Esophagus muscularis mucosa (tissue), 4 donors: Measurements from ENCODE around the gene CNTNAP2. TPM values are rescaled to one million over a fixed set of nuclear protein-coding genes. Genes with fewer than 3 reads are reported as not detected.

ENCODE experiments used
- DNase-seq: peaks from one replicate; pipeline ENCODE4 v3.0.0-alpha.2; 2017; ENCODE audit errors: extremely low spot score
- H3K27ac ChIP-seq, 4 donors: fragments of 200-600 bp; sonication (generic); replicated peaks in 1 of 4; 1 replicate in 3 of 4; 2 replicates in 1 of 4; pipeline ENCODE4 v1.5.1; 2016 to 2019; ENCODE audit warnings: mild to moderate bottlenecking in 1 of 4
- H3K27me3 ChIP-seq, 4 donors: fragments of 200-600 bp; sonication (generic); one replicate each; pipeline versions ENCODE4 v1.5.1 to v1.6.0; 2016 to 2019
- H3K36me3 ChIP-seq, 4 donors: fragments of 200-600 bp; sonication (generic); one replicate each; pipeline ENCODE4 v1.5.1; 2016 to 2019
- H3K4me1 ChIP-seq, 4 donors: fragments of 200-600 bp; sonication (generic); one replicate each; pipeline ENCODE4 v1.5.1; 2016 to 2019
- H3K4me3 ChIP-seq, 4 donors: fragments of 200-600 bp; sonication (generic); 1 replicate in 2 of 4; 2 replicates in 2 of 4; pipeline ENCODE4 v1.5.1; 2016 to 2019; ENCODE audit warnings: mild to moderate bottlenecking in 4 of 4, moderate library complexity in 1 of 4
- H3K9me3 ChIP-seq, 4 donors: fragments of 200-600 bp; sonication (generic); 1 replicate in 3 of 4; 2 replicates in 1 of 4; pipeline ENCODE4 v1.5.1; 2016 to 2019
- EP300 ChIP-seq: sonication (generic); formaldehyde crosslinking; IDR thresholded peaks from one replicate; pipeline ENCODE4 v1.6.1; 2017; ENCODE audit warnings: antibody characterized with exemption
- POLR2A ChIP-seq: fragments of 450-650 bp; IDR thresholded peaks from one replicate; pipeline ENCODE4 v1.6.1; 2017; ENCODE audit warnings: antibody characterized with exemption, moderate library complexity, mild to moderate bottlenecking, low read depth
- POLR2AphosphoS5 ChIP-seq, 2 donors: sonication (generic); formaldehyde crosslinking; IDR thresholded peaks; one replicate each; pipeline ENCODE4 v1.6.1; 2017; ENCODE audit warnings: antibody characterized with exemption in 2 of 2
- WGBS: methylation state at CpG from one replicate; pipeline ENCODE4 v1.1.5; 2018; 5-methylcytosine and 5-hydroxymethylcytosine counted together
- intact Hi-C: fragments of 100-400 bp; cut with DNase I; formaldehyde crosslinking; loops from one replicate; pipeline ENCODE4 v1.15.1; 2023
- total RNA-seq, 4 donors: library from RNA; depleted of rRNA; stranded (reverse); fragments of >200 nt; gene quantifications; one replicate each; pipeline versions ENCODE4 v1.1.0 to v1.2.1, GENCODE V29; 2016
- TF ChIP-seq, protein P1 (sequence below), 3 experiments: fragments of 200-600 bp in 2 of 3; fragments of 450-650 bp in 1 of 3; sonication (generic) in 2 of 3; IDR thresholded peaks; one replicate each; pipeline ENCODE4 v1.5.1; 2017 to 2019; ENCODE audit warnings: antibody characterized with exemption in 3 of 3, mild to moderate bottlenecking in 2 of 3, moderate library complexity in 1 of 3

CNTNAP2 gene
- total RNA-seq, 4 donors from 2014 or later = 1.2 to 2.9 (median 1.9) TPM

DNA sequence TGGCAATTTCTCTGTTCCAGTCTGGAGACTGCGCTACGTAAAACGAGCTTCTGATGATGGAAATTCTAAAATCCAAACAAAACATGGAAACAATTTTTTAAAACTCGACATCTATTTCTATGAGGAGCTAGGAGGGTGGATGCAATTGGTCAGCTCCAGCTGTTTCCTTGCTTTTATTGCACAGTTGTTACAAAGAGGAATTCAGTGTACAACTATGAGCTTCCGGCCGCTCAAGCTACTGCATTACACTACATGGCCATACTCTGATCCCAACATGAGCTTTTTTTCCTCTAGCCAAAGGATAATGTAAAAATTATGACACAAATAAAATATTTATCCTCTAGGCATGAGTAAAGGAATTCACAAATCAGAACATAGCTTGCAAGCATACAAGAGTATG lies 2070.9 kb downstream of the CNTNAP2 start:
- Histone ChIP-seq H3K4me1 (peaks cover 6 to 19% (median 13%) of the 10 kb centered on the region in 4 donors), H3K36me3 (no peaks in the 10 kb centered on the region), H3K27ac (no peak overlapping the region), H3K27me3 (no peaks in the 10 kb centered on the region), H3K9me3 (no peaks in the 10 kb centered on the region), H3K4me3 (no peak overlapping the region)
- intact Hi-C loops = no loop called here
- TF ChIP-seq, protein P1, sequence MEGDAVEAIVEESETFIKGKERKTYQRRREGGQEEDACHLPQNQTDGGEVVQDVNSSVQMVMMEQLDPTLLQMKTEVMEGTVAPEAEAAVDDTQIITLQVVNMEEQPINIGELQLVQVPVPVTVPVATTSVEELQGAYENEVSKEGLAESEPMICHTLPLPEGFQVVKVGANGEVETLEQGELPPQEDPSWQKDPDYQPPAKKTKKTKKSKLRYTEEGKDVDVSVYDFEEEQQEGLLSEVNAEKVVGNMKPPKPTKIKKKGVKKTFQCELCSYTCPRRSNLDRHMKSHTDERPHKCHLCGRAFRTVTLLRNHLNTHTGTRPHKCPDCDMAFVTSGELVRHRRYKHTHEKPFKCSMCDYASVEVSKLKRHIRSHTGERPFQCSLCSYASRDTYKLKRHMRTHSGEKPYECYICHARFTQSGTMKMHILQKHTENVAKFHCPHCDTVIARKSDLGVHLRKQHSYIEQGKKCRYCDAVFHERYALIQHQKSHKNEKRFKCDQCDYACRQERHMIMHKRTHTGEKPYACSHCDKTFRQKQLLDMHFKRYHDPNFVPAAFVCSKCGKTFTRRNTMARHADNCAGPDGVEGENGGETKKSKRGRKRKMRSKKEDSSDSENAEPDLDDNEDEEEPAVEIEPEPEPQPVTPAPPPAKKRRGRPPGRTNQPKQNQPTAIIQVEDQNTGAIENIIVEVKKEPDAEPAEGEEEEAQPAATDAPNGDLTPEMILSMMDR (IDR thresholded peaks at IDR 0.05) = no peak
- TF ChIP-seq EP300 (no peak), POLR2AphosphoS5 (IDR thresholded peaks at IDR 0.05) (no peak), POLR2A (no peak)
- no peak for DNase-seq
- WGBS = 63% methylated on average over 6 of the region's 6 CpGs

DNA sequence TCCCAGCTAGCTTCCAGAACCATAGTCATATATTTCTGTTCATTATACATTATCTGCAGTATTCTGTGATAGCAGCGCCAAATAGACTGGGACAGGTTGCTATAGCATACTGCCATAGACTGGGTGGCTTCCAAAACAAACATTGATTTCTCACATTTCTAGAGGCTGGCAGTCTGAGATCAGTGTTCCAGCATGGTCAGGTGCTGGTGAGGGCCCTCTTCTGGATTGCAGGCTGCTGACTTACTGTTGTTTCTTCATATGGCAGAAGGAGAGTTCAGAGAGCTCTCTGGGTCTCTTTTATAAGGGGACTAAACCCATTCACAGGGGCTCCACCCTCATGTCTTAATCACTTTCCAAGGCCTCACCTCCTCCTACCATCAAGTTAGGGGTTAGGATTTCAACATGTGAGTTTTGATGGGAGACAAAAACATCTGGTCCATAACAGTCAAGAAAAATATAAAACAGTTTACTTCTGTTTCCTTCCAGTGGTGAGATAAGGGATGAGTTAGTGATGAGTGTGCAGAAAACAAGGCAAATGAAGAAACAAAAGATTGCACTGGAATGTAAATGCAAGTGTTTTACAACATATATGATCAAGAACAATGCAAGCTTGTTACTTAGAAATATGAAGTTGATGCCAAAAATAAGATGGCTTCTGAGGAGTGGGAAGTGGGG lies 2074.9 kb downstream of the CNTNAP2 start:
- WGBS = 100% methylated on average over 1 of the region's 1 CpG
- TF ChIP-seq, protein P1 (IDR thresholded peaks at IDR 0.05) = no peak
- TF ChIP-seq POLR2A = no peak
- TF ChIP-seq POLR2AphosphoS5 (IDR thresholded peaks at IDR 0.05) = no peak
- no peak for TF ChIP-seq EP300
- Histone ChIP-seq H3K9me3 (no peaks in the 10 kb centered on the region), H3K27me3 (no peaks in the 10 kb centered on the region), H3K27ac (no peak overlapping the region), H3K36me3 (no peaks in the 10 kb centered on the region), H3K4me1 (no peaks in the 10 kb centered on the region), H3K4me3 (no peak overlapping the region)
- DNase-seq = no peak
- intact Hi-C loops = no loop called here

DNA sequence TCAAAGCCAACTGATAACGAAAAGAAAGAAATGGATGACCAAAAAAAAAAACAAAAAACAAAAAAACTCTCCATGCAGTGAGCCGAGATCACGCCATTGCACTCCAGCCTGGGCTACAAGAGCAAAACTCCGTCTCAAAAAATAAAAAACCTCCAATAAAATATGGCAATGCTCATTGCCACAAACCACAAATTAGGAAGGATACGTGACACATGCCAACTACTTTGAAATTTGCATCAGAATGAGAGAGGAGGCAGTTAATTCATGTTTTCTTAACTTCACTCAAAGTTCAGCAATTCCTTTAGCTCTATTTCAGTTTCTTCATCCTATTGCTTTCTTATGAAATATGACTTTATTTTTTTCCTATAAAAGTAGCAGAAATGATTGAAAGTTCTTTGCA lies 2075.9 kb downstream of the CNTNAP2 start:
- Histone ChIP-seq H3K4me1 (no peaks in the 10 kb centered on the region), H3K9me3 (no peaks in the 10 kb centered on the region), H3K27ac (no peak overlapping the region), H3K27me3 (no peaks in the 10 kb centered on the region), H3K4me3 (no peak overlapping the region), H3K36me3 (no peaks in the 10 kb centered on the region)
- no peak for DNase-seq
- intact Hi-C loops = no loop called here
- WGBS = 82% methylated on average over 5 of the region's 5 CpGs
- no peak for TF ChIP-seq POLR2AphosphoS5 (IDR thresholded peaks at IDR 0.05)
- TF ChIP-seq, protein P1 (IDR thresholded peaks at IDR 0.05) = no peak
- no peak for TF ChIP-seq POLR2A
- TF ChIP-seq EP300 = no peak

DNA sequence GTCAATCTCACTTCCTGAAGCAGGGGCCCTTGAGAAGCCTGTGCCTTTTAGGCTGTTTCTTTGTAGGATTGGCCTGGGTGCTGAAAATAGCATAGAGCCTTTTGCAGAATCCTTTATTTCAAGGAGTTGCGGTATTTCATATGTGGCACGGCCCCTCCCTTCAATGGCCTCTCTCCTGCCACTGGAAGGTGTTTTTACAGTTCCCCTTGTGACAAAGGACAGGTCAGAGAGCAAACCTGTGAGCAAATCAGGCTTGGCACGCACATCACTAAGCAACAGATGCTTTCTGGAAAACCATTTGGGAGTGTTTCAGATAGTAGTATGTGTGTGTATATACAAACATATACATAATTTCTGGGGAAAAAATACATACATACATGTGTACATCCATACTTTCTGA lies 2085.4 kb downstream of the CNTNAP2 start:
- Histone ChIP-seq H3K27ac (no peak overlapping the region), H3K27me3 (no peaks in the 10 kb centered on the region), H3K4me1 (no peaks in the 10 kb centered on the region), H3K9me3 (no peaks in the 10 kb centered on the region), H3K36me3 (no peaks in the 10 kb centered on the region), H3K4me3 (no peak overlapping the region)
- intact Hi-C loops = no loop called here
- no peak for DNase-seq
- WGBS = 84% methylated on average over 3 of the region's 3 CpGs
- TF ChIP-seq, protein P1 (IDR thresholded peaks at IDR 0.05) = no peak
